Fibroblast of skin of back (primary cell): ENCODE data around the gene MEGF10.

Experiments used
- DNase-seq: peaks from one replicate; pipeline ENCODE4 v3.0.0-alpha.2; 2013

Gene MEGF10

DNA sequence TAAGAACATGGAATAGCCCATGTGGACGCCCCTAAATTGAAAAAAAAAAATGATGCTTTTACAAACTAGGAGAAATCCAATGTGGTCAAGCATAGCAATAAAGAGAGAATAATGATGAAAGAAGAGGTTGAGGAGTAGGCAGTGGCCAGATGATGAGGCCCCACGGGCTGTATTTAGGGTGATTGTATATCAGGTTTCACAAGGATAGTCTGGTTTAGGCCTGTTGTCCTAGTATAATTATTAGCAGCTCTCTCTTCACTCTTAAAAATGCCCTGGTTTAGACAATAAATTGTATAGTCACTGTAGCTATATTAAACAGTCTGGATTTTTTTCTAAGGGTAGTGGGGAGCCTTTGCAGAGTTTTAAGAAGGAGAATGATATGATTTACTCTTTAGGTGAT, 124.4 kb downstream of the MEGF10 start:
- no peak for DNase-seq

DNA sequence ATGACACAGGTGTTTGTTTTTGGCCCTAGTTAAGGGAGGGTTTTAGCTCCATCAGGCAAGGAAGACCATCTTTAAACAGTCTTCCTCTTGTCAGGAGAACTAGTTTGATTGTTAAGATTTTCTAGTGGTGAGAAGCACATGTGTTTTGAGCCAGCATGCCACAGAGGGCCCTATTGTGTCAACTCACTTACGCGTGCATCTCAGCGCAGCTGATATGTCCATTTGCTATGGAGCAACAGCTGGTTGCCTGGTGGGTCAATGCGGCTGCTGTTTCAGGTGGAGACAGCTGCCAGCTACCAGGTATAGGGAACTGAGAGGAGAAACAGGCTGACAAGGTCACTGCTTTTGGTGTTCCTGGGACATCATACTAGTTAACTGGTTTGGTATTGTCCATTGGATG, 126.3 kb downstream of the MEGF10 start:
- no peak for DNase-seq

DNA sequence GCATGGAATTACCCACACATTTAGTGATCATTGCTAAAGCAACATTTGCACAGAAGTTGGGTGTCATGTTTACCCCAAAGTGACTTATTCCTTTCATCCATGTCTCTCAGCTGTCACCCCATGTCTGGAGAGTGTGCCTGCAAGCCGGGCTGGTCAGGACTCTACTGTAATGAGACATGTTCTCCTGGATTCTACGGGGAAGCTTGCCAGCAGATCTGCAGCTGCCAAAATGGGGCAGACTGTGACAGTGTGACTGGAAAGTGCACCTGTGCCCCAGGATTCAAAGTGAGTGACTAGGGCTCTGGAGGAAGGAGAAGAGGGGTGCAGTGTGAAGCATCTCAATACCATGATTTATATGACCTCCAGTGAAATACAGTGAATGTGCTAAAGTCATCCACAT, 126.9 kb downstream of the MEGF10 start:
- DNase-seq = no peak

DNA sequence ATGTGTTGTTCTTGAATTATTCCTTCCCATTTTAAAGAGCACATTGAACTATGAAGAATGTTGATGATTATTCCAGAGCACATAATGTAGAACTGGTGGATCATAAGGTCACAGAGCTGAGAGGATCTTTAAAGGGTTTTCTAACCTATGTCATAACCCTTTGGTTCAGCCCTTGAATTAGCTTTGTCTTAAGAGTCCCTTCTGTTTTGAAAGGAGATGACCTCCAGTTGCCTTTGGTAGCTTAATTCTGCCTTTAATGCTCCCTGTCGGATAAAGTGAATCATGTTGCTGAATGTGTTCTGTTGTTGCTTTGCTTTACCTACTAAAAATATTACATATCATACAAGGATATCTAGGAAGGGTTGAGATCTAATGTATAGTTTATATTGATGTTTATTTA, 127.8 kb downstream of the MEGF10 start:
- DNase-seq = no peak

DNA sequence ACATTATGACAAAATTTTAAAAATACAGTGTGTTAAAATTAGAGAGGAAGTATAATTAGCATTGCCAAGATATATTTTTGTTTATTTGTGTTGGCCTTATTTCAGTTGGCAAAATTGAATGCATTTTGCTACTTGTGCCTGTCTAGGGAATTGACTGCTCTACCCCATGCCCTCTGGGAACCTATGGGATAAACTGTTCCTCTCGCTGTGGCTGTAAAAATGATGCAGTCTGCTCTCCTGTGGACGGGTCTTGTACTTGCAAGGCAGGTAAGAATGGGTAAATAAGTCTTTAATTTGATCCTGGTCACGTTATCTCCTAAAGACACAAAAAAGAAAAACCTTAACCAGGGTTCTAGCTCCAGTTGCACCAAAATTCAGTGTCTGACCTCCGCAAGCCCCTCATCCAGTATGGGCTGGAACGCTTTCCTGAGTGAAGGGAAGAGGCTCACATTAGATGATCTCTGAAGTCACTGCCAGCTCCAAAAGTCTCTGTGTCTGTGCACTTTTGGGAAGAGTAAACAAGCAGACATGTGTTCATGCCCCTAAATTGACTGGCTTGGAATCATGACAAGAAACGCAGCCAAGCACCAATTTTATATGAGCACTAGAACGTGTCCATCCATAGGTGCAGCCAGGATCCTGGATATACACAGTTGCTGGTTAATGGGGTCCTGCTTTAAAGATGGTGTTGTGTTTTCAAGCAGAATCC, 128.5 kb downstream of the MEGF10 start:
- no peak for DNase-seq

DNA sequence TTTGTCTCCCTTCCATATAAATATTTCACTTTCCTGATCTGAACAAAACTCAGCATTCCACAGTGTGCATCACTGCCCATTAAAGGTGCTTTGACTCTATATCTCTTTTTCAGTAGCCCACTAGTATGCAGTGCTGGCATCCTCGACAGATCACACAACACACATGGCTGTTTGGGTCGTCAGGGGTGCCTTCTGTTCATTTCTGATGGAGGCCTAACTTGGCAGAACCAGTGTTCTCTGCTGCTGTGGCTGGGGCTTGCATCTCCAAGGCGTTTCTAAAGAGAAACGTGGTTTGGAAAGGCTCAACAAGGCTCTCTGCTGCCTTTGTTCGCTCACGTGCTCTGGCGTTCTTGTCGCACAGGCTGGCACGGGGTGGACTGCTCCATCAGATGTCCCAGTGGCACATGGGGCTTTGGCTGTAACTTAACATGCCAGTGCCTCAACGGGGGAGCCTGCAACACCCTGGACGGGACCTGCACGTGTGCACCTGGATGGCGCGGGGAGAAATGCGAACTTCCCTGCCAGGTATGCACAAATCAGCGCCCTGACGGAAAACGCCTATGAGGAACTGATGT, 129.2 kb downstream of the MEGF10 start:
- no peak for DNase-seq

DNA sequence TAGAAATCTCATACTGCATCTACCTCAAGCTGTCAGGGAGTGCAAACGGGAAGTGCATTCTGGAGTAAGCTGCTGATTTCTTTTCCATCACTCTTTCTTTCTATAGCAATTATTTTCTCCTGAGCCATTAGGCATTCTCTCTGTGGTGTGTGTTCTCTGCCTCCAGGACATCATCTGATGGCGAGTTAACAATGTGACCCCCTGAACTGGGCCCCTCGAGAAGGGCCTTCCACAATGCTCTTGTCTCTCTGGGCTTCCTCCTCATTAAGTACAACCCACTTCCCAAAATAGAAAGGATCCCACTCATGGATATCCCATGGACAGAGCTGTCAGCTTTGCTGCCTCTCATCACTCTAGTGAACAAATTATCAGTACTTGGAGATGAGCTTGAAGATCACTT, 130.2 kb downstream of the MEGF10 start:
- DNase-seq = no peak

DNA sequence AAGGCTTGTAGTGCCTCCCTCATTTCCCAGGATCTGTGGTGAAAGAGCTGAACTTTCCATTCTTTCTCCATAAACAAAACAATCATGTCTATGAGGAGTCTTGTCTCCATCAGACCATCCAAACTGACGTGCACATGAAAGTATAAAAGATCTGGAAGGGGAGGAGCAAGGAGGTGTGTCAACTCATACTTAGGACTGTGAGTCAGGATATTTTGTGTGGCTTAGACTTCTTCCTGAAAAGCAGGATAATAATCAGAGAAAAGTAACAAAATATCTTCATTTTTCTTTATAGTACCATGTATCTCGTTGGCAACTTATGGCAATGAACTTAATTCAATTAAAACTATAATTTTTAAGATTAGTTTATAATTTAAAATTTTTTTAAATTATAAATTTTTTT, 130.9 kb downstream of the MEGF10 start:
- no peak for DNase-seq

DNA sequence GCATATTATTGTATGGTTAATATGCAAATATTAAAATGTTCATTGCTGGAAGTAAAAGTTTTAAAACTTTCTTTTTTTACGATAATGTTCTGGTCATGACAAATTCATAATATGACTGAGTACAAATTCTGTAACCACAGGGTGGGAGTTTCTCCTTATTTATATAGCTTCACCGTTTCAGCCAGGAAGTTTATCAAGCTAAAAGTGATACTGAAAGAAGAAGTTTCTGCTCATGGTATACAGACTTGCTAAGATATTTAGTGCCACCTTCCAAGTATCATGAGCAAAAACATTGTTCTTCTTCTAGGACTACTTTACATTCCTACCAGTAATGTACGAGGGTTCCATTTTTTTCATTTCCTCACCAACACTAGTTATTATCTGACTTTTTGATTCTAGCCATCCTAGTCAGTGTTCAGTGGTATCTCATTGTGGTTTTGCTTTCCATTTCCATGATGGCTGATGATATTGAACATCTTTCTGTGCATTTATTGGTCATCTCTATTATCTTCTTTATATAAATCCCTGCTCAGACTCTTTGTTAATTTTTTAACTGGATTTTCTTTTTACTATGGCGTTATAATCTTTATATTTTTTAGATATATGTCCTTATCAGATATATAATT, 132.7 kb downstream of the MEGF10 start:
- DNase-seq = no peak

DNA sequence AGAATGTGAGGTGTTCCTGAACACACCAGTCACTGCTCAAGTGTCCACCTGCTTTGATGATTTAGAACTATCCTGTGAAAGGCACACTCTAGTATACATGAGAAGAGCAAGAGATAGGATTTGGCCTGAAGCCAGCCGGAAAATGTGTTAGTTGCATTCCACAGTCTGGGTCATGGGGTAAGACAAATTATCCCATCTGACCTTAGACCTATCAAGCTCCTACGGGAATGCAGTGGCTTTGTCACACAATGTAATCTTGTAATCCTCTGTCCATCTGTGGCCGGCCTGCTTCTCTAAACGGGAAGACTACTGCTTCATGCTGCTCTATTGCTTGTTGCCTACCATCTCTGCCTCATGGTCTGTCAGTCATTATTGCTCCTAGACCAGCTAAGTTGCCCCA, 134.4 kb downstream of the MEGF10 start:
- DNase-seq = no peak

DNA sequence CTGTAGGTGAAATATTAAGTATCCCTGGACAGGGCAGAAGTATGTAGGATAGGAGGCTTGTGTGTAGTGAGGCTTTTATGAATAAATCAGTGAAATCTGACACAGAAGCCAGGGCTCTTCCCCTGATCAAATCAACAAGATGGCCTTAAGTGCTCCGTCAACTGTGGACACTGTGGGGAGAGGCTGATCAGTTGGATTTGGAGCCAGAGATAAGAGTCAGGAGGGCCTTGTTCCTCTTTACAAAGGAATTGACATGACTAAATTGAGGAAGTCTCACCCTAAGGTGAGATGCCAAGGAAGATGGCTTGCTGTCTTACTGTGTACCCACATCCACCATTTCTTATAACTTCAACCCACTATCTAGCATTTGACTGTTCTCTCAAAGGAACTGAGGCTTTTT, 135.3 kb downstream of the MEGF10 start:
- DNase-seq = no peak

DNA sequence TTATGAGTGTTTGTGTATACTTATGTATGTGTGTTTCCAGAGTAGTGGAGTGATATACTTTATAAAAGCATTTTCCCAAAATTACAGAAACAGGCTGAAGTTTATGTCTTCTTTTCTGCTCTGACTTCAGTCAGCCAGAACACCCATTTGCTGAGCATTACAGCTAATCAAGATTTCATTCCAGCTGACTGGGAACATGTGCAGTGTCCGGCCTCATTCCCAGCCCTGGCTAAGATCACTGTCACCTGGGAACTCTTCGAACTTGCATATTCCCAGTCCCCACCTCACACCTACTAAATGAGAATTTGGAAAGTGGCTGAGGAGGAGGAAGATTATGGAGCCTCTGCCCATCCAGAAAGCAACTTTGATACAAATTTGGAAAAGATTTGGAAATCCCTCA, 136.1 kb downstream of the MEGF10 start:
- no peak for DNase-seq

DNA sequence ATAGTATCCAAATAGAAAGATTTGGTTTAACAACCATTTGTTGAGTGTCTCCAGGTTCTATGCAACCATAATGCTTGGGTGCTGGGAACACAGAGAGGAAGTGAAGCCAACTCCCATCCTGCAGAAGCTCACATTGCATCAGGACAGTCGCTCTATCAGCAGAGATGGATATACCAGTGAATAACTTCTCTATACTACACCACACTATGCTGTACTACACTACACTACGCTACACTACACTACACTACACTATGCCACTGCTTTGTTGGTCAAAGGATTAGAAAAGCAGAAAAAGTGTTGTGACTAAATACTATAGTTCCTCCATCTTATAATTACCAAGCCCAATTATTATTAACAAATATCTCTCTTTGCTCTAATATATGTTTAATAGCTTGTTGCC, 137.7 kb downstream of the MEGF10 start:
- DNase-seq = no peak

DNA sequence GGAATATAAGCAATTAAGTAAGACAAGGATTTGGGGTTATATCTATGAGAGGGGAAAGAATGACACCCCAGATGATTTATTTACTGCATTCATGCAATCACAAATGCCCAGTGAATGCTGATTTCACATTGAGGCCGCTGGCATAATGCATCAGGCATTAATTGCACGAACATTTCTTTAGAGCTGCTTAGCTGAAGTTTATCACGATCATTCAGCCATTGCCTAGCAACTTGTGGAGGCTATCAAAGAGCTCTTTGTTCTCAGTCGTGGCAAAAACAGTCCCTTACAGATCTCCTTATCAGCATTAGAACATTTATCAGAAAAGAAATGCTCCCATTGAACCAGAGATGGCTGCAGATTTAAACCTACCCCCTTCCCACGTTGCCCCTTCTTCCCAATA, 138.2 kb downstream of the MEGF10 start:
- DNase-seq = no peak

DNA sequence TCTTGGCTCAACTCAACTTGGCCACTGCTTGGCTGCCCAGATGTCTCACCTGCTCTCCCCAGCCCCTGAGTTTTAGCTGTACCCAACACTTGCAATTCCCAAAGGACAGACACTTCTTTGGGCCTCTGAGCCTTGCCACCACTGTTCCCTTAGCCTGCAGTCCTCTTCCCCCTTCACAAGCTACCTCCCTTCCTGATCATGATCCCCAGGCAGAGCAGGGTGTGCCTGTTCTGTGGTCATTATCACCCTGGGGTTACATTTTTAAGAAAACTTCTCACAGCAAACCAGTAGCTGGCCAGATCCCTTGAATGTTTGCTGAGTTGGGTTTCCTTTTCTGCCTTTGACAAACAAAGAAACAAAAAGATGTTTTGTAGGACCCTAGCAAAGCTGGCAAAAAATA, 139.3 kb downstream of the MEGF10 start:
- peak; percentile 8 for DNase-seq

DNA sequence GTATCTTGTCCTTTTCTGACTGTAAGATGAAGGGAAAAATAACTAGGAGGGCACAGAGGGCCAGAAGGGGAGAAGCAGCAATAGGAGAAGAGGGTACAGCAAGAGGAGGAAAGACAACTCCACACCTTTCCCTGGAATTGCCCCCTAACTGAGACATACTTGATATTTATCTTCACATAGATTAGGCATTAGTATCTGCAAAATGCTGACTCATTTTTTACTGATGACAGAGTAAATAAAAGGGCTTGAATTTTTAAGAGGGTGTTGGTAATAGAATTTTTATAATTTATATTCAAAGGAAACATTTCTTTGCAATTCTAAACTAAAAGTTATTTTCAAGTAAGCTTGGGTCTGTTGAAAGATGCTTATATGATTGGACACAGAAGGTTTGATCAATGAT, 140.0 kb downstream of the MEGF10 start:
- DNase-seq = no peak

DNA sequence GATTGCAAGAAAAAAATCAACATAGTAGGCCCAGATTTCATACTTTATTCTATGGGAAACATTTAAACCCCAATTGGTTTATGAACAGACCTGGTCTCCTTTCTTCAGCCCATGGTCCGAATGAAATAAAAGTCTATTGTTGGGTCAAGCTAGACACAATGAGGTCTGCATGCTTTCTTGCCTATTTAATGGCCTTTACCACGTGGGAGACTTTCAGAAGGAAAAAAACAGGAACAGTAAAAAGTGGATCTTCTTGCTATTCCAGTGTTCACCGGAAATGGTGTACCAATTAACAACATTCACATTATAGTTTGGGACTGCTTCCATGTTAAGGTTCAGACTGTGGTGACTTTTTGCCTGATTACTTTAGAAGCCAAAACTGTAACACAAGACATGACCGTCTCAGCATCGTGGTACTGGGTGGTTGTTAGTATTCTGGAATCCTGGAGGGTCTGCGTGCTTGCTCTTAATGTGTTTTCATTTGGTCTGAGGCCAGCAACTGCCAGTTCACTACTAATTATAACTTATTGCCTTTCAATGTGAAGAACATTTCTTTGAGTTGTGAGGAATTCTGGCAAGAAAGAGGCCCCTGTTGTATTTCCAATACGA, 141.5 kb downstream of the MEGF10 start:
- no peak for DNase-seq

DNA sequence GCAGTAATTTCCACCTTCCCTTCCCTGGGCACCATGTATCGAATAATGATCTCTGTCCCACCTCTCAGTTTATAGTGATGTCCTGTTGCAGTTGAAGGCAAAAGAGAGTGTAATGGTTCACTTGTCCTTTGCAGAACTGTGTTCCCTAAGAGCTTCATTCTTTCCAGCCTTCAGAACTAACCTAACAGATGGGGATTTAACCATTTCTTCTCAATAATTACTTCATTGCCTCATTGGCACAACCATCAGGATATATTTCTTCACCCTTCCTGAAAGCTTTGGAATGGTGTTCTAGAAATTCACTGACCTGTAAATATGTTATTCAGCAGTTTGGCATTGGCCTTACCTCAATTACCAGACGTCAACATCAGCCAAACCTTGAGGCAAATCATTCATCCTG, 142.9 kb downstream of the MEGF10 start:
- no peak for DNase-seq

DNA sequence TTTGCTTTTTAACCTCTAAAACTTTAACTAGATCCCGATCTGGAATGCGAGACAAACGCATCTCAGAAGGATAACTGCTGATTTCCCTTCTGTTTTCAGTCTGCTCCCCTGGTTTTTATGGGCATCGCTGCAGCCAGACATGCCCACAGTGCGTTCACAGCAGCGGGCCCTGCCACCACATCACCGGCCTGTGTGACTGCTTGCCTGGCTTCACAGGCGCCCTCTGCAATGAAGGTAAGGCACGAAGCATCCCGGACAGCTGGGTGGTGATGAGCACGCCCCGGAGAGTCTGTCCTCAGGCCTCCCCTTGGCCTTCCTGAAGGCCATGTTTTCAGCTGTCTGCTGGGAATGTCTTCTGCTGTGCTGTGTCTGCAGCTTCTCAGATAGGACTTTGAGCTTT, 144.0 kb downstream of the MEGF10 start:
- DNase-seq = no peak

DNA sequence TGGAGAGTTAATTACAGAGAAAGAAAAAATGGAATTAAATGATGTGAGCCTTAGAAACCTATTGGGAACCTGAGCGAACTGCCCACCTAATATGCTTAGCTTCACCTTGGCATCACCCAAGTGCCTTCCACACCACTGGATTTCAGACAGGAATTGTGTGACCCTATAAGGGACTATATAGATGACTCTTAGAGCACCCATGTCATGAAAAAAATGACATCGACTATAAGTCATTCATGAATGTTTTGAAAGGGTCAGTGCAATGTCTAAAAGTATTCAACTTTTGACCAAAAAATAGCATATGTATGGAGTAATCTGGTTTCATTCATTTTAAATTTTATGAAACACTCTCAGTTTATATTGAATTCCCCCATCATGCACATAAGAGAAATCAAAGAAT, 145.2 kb downstream of the MEGF10 start:
- peak; percentile 70 for DNase-seq

DNA sequence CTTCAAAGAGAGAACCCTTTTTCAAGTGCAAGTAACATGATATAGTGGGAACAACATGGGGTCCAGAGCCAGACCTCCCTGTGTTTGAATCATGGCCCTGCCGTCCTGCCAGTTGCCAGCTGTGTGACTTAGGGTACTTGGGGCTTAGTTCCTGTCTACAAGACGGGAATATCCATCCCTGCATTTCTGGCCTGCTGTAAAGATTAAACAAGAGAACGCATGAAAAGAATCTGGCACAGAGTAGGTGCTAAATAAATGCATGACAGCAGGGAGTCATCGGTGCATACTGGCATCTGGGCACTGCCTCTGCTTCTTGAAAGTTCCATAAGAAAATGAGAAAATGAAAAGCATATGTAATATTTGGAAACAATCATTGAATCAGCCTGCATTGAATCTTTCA, 149.0 kb downstream of the MEGF10 start:
- DNase-seq = no peak

DNA sequence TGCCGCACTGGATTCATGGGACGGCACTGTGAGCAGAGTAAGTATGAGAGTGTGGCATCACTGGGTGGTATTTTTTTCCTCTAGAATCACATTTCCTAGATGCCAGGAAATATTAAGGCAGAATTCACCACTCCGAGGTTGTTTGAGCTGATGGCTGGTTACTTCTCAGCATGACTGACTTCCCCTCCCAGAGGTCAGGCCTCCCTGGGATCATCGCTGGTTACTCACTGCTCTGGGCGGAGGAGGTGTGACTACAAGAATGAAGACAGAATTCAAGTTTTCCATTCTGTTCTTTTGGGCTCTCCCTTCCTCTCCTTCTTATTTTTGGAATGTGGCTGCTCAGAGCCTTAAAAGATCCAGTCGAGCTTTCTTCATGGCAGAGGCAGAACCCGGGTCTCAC, 150.2 kb downstream of the MEGF10 start:
- DNase-seq = peak; percentile 63

DNA sequence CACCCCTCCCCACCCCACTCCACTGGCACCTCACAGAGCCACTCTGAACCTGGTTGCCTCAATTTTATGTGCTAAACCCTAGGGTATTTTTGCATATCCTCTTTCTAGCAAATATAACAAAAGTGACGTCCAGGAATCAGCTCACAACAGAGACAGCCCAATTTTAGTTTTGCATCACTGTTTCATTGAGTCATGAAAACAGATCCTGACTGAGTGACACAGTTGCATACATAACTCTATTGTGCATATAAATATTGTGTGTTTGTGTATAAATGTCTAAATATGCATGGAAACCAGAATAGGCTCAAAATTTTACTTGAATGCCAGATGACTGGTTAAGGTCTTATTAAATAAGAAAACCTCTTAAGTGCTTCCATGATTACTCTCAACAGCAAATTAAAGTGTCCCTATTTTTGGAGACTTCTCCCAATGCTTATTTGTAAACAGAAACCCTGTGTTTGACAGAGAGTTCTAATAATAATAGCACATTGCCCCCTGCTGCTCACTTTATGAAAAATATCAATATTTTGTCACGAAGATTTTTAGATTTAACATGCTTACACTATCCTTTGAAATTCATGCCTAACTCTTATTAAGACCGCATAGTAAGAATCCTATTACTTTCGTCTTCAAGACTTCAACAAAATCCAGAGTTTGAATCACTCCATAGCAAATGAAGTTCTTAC, 151.3 kb downstream of the MEGF10 start:
- peak; percentile 19 for DNase-seq
